ENCODE data around the gene ZNF521.
"Not testable (repeated sequence)": the region's sequence is repeated elsewhere in the genome, so short reads cannot be mapped to it uniquely, and the experiment has no call there.

ZNF521 gene

DNA sequence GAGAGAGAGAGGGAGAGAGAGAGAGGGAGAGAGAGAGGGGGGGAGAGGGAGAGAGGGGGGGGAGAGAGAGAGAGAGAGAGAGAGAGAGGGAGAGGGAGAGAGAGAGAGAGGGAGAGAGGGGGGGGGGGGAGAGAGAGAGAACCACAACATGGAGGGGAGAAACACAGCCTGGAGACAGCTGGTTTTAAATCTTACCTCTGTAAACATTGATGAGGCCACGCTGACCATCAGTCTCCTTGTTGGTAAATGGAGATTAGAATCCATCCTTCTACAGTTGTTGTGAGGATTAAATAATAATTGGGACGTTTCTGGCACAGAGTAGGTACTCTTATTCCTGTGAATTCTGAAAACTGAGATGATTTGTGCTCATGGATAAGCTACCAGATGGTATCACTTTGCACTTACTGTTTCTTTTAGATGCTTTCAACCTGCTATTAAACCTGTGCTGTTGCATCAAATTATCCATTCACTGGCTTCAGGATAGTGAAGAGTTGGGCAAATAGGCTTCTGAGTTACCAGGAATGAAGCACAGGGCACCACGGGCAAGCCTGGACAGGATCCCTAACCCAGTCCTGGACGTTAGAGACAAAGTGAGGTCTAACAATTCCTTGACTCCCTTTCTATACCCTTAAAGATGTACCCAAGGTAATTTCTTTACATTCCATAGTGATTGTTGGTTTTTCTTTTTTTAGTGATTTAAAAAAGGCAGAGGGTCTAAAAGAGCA, 318.1 kb downstream of the ZNF521 start:
- DNase-seq (ENCODE audit: low read depth, low spot score): no peak

DNA sequence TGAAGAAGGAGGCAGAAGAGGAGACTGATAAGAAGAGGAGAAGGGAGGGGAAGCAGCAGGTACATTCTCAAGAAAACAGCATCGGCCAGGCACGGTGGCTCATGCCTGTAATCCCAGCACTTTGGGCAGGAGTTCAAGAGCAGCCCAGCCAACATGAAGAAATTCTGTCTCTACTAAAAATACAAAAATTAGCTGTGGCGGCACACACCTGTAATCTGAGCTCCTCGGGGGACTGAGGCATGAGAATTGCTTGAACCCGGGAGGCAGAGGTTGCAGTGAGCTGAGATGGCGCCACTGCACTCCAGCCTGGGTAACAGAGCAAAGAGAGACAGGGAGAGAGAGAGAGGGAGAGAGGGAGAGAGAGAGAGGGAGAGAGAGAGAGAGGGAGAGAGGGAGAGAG, 318.8 kb downstream of the ZNF521 start:
- not testable (repeated sequence) for DNase-seq (ENCODE audit: low read depth, low spot score)

DNA sequence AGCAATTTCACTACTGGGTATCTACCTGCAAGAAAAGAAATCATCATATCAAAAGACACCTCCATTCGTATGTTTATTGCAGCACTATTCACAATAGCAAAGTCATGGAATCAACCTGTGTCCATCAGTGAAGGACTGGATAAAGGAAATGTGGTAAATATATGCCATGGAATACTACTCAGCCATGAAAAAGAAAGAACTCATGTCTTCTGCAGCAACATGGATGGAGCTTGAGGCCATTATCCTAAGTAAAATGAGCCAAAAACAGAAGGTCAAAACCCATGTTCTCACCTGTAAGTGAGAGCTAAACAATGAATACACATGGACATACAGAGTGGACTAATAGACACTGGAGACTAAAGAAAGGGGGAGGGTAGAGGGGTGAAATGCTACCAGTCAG, 322.2 kb downstream of the ZNF521 start:
- no peak for DNase-seq (ENCODE audit: low read depth, low spot score)

DNA sequence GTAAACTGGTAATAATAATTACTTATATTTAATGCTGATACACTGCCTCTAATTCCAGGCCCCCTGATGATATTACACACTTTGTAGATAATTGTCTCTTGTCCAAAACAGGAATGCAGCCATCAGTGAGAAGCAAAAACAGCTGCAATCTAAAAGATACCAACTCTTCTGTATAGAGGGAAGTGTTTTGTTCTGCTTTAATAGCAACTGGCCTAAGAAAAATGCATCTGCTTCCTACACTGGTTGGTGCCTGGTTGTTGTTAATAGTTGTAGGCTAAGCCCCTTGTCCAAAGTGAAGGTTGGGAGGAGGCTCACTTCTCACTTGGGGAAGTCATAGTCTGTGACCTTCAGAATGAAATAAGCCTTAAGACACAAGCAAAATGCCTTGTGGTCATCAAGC, 332.0 kb downstream of the ZNF521 start:
- DNase-seq (ENCODE audit: low read depth, low spot score): no peak

DNA sequence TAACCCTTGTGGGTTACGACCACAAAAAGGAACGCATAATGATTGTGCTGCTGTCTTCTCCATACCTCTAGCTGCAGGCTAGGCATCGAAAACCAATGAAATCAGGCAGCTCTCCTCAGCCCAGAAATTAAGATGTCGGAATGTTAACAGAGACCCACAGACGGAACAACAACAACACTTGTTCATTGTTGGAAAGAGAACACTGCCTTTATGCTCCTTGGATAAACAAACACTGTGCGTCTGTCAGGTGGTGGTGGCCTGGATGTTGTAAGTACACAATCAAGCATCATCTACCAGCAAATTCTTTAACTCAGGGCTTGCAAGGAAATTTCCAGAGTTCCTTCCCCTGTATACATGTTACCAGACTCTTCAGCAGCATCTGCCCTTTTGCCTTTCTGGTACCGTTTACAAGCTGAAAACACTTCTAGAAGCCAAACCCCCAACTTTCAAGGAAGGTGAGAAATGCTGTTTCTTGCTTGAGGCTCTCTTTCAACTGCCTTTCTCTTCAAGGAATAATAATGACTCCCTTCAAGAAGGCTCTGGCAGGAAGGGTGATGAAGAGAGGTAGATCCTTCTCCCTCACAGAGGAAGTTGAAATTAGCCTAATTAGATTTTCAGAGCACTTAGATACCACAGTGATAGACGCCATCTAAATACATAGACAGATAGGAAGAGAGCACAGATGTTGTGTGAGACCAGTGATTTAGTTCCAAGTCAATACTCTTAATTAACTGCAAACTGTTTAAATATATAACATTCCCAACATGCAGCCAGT, 332.7 kb downstream of the ZNF521 start:
- DNase-seq (ENCODE audit: low read depth, low spot score): peak; percentile 42

DNA sequence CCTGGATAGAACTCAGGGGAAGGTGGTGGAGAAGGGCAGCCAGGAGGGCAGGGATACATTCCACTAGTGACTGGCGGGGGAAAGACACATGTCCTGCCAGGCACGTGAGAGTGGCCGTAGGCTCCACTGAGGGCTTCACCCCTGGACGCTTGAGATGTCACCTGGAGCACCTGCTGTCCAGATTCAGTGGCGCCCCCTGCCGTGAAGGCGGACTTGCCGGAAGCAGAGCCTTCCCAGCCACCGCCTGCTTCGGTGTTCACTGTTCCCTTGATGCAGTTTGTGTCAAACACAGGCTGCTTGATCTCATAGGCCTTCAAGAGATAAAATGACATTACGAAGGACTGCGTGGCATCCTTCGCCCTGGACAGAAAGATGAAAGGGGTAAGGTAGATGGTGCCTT, 335.3 kb downstream of the ZNF521 start:
- no peak for DNase-seq (ENCODE audit: low read depth, low spot score)

DNA sequence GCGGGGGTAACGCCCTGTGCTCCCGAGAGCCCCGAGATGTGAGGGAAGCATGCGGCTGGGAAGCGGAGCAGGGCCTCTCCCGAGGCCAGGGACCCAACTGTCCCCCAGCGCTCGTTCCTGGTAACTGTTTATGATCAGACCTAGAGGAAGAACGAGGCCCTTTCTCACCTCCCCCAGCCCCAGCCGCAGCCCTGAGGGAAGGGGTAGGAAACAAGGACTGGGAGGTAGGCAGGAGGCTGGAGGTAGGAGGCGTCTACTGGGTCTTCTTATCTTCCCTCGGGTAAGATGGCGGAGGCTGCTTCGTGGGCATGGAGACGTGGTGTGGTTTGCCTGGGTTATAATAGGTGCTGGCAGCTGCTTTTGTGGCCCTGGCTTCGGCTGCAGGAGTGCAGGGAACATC, 335.8 kb downstream of the ZNF521 start:
- no peak for DNase-seq (ENCODE audit: low read depth, low spot score)
